ENCODE results near the gene ANKRD55. TPM values are rescaled to one million over a fixed set of nuclear protein-coding genes. Genes with fewer than 3 reads are reported as not detected.
A peak's percentile ranks its signal among the peaks of the same experiment; 100 is the strongest.

ANKRD55 gene
- total and polyA plus RNA-seq, 9 donors = 0.05 to 0.25 (median 0.23) TPM; not detected in 6

- Histone ChIP-seq H3K27ac (no peak overlapping the region), H3K36me3 (no peaks in the 10 kb centered on the region), H3K9me3 (no peaks in the 10 kb centered on the region), H3K4me3 (no peak overlapping the region), H3K4me1 (ENCODE audit: insufficient read depth) (peaks cover 2% of the 10 kb centered on the region), H3K27me3 (no peaks in the 10 kb centered on the region)
- intact Hi-C loops (cut with DNase I) = loop anchor here in 3 of 4 donors (5.0 to 10.0 kb wide), 4 partner anchors 78 to 946 kb away; no protein-coding TSS in a partner anchor
- 80 to 94% (median 90%) methylated on average over 6 of the region's 6 CpGs for WGBS, 3 donors
- DNase-seq = no peak
- no peak for TF ChIP-seq CTCF (IDR thresholded peaks at IDR 0.05)
- TF ChIP-seq POLR2A (IDR thresholded peaks at IDR 0.05) = no peak
- TF ChIP-seq EP300 (IDR thresholded peaks at IDR 0.05) = no peak
These were observed 46.2 kb upstream of the ANKRD55 start for GRCh38 chr5:56279291-56279690.

- intact Hi-C loops (cut with DNase I) = loop anchor here in 3 of 4 donors (5.0 to 10.0 kb wide), 4 partner anchors 79 to 946 kb away; no protein-coding TSS in a partner anchor
- DNase-seq = peak in 1 of 5 donors; percentile 34
- 9 to 18% (median 14%) methylated on average over 7 of the region's 7 CpGs for WGBS, 3 donors
- H3K4me1 ChIP-seq (ENCODE audit: insufficient read depth) = peaks cover 2% of the 10 kb centered on the region
- H3K27ac ChIP-seq = no peak overlapping the region
- H3K36me3 ChIP-seq = no peaks in the 10 kb centered on the region
- TF ChIP-seq POLR2A (IDR thresholded peaks at IDR 0.05) = no peak
- TF ChIP-seq EP300 (IDR thresholded peaks at IDR 0.05) = no peak
- no peak for TF ChIP-seq CTCF (IDR thresholded peaks at IDR 0.05)
- H3K27me3 ChIP-seq = no peaks in the 10 kb centered on the region
- no peaks in the 10 kb centered on the region for H3K9me3 ChIP-seq
- no peak overlapping the region for H3K4me3 ChIP-seq
These were observed 45.2 kb upstream of the ANKRD55 start for GRCh38 chr5:56278335-56278753.

DNA sequence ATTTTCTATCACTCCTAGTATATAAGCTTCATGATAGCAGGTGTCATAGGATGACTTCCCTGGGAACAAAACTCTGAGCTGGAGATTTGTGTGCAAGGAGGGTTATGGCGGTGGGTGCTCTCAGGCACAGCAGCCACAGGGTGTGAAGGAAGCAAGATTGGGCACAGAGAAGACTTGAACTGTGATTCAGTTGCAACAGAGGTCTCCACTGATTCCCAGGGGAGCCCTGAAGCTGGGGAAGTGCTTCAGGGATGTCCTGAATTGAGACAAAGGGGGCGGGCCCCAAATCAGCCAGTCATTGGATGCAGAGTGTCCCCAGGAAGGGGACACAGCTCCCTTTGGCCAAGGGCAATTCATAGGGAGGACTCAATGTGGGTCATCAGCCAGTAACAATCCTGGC, 44.4 kb upstream of the ANKRD55 start:
- no peak for TF ChIP-seq CTCF (IDR thresholded peaks at IDR 0.05)
- no peak for TF ChIP-seq POLR2A (IDR thresholded peaks at IDR 0.05)
- TF ChIP-seq EP300 (IDR thresholded peaks at IDR 0.05) = no peak
- WGBS, 3 donors = 65 to 96% (median 77%) methylated on average over 2 of the region's 2 CpGs
- Histone ChIP-seq H3K4me1 (ENCODE audit: insufficient read depth) (peaks cover 2% of the 10 kb centered on the region), H3K27me3 (no peaks in the 10 kb centered on the region), H3K4me3 (no peak overlapping the region), H3K9me3 (no peaks in the 10 kb centered on the region), H3K27ac (no peak overlapping the region), H3K36me3 (no peaks in the 10 kb centered on the region)
- intact Hi-C loops (cut with DNase I) = loop anchor here in 3 of 4 donors (5.0 to 10.0 kb wide), 4 partner anchors 80 to 947 kb away; no protein-coding TSS in a partner anchor
- DNase-seq = no peak

- intact Hi-C loops (cut with DNase I) = loop anchor here (5.0 to 10.0 kb wide), 4 partner anchors 564 to 951 kb away; no protein-coding TSS in a partner anchor
These were observed 40.3 kb upstream of the ANKRD55 start for GRCh38 chr5:56273376-56273955.

More at GRCh38 chr5:56273376-56273955, 40.3 kb upstream of the ANKRD55 start:
- no peaks in the 10 kb centered on the region for H3K27me3 ChIP-seq
- no peak overlapping the region for H3K4me3 ChIP-seq
- no peak overlapping the region for H3K27ac ChIP-seq
- no peak for DNase-seq
- no peaks in the 10 kb centered on the region for H3K36me3 ChIP-seq
- no peaks in the 10 kb centered on the region for H3K9me3 ChIP-seq
- 84 to 87% (median 85%) methylated on average over 4 of the region's 4 CpGs for WGBS, 3 donors
- H3K4me1 ChIP-seq (ENCODE audit: insufficient read depth) = peaks cover 2% of the 10 kb centered on the region
- TF ChIP-seq CTCF (IDR thresholded peaks at IDR 0.05) (no peak), POLR2A (IDR thresholded peaks at IDR 0.05) (no peak)
